ENCODE measurements around the gene CHST5.
"Not testable (repeated sequence)": the region's sequence is repeated elsewhere in the genome, so short reads cannot be mapped to it uniquely, and the experiment has no call there.

CHST5 gene

DNA sequence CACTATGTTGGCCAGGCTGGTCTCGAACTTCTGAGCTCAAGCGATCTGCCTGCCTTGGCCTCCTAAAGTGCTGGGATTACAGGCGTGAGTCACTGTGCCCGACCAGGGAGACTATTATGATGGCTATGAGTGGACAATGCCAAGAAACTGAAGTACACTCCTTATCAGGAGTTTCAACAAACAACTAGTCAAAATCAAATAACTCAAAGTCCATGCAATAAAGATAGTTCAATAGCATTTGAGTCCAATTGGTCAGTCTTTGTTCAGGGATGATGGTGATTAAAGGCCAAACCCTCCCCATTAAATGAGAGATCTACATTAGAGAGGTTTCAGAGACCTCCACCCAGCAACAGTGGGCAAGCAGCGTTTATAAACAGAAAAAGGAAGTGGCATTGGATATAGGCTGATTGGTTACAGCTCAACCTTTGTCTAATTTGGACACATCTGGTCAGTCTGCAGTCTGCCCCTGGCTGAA, 8.0 kb downstream of the CHST5 start:
- TF ChIP-seq, protein P1, sequence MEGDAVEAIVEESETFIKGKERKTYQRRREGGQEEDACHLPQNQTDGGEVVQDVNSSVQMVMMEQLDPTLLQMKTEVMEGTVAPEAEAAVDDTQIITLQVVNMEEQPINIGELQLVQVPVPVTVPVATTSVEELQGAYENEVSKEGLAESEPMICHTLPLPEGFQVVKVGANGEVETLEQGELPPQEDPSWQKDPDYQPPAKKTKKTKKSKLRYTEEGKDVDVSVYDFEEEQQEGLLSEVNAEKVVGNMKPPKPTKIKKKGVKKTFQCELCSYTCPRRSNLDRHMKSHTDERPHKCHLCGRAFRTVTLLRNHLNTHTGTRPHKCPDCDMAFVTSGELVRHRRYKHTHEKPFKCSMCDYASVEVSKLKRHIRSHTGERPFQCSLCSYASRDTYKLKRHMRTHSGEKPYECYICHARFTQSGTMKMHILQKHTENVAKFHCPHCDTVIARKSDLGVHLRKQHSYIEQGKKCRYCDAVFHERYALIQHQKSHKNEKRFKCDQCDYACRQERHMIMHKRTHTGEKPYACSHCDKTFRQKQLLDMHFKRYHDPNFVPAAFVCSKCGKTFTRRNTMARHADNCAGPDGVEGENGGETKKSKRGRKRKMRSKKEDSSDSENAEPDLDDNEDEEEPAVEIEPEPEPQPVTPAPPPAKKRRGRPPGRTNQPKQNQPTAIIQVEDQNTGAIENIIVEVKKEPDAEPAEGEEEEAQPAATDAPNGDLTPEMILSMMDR (IDR thresholded peaks at IDR 0.05; ENCODE audit: low read depth, low read length, missing control alignments) = no peak
- in situ Hi-C loops (cut with HindIII; ENCODE audit: low pct_ligation_motif_present, low sequenced_read_pairs) = no loop called here
- DNase-seq = no peak
- no peaks in the 10 kb centered on the region for H3K36me3 ChIP-seq (replicated peaks)
- H3K4me3 ChIP-seq (ENCODE audit: low read depth, low read length) = no peak overlapping the region
- no peak overlapping the region for H3K27ac ChIP-seq
- no peaks in the 10 kb centered on the region for H3K27me3 ChIP-seq (replicated peaks)

DNA sequence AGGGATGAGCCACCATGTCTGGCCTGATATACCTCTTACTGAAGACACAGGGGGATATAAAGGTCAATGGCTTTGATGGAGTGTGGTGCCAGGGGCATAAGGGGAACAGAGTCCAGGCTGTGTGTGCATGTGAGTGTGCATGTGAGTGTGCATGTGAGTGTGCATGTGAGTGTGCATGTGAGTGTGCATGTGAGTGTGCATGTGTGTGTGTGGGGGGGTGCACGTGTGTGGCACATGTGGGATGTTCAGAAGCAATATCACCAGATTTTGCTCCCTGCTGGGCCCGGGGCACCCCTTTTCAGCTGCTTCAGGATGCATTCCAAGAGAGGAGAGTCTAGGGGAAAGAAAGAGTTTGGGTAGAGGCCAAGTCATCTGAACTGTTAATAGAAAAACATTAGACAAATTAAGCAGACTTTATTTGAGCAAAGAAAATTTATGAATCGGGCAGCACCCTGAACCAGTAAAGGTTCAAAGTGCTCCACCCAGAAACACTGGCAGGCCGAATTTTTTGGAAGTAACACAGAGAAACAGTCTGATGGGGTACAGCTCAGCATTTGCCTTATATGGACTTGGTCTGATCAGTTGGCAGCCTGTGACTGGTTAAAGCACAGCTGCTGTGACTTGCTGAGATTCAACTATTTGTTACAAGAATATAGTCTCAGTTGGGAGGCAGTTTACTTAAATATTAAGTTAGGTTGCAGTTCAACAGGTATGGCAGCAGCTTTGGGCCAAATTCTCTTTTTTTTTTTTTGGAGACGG, 9.7 kb downstream of the CHST5 start:
- TF ChIP-seq, protein P1 (IDR thresholded peaks at IDR 0.05; ENCODE audit: low read depth, low read length, missing control alignments) = no peak
- in situ Hi-C loops (cut with HindIII; ENCODE audit: low pct_ligation_motif_present, low sequenced_read_pairs) = no loop called here
- DNase-seq = no peak
- no peak overlapping the region for H3K4me3 ChIP-seq (ENCODE audit: low read depth, low read length)
- no peaks in the 10 kb centered on the region for H3K27me3 ChIP-seq (replicated peaks)
- no peak overlapping the region for H3K27ac ChIP-seq
- H3K36me3 ChIP-seq (replicated peaks) = no peaks in the 10 kb centered on the region

DNA sequence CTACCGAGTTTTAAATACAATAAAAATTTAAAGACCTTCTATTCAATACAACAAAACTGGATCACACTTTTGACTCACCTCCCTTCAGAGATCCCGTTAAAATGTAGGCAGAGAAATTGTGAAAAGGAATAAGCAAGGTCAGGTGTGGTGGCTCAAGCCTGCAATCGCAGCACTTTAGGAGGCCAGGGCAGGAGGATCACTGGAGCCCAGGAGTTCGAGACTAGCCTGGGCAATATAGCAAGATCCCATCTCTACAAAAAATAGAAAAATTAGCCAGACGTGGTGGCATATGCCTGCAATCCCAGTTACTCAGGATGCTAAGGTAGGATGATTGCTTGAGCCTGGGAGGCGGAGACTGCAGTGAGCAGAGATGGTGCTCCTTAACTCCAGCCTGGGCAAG, 16.7 kb downstream of the CHST5 start:
- in situ Hi-C loops (cut with HindIII; ENCODE audit: low pct_ligation_motif_present, low sequenced_read_pairs) = no loop called here
- TF ChIP-seq, protein P1 (IDR thresholded peaks at IDR 0.05; ENCODE audit: low read depth, low read length, missing control alignments) = no peak
- H3K4me3 ChIP-seq (ENCODE audit: low read depth, low read length) = no peak overlapping the region
- H3K27ac ChIP-seq = no peak overlapping the region
- no peaks in the 10 kb centered on the region for H3K27me3 ChIP-seq (replicated peaks)
- DNase-seq = no peak
- H3K36me3 ChIP-seq (replicated peaks) = no peaks in the 10 kb centered on the region

DNA sequence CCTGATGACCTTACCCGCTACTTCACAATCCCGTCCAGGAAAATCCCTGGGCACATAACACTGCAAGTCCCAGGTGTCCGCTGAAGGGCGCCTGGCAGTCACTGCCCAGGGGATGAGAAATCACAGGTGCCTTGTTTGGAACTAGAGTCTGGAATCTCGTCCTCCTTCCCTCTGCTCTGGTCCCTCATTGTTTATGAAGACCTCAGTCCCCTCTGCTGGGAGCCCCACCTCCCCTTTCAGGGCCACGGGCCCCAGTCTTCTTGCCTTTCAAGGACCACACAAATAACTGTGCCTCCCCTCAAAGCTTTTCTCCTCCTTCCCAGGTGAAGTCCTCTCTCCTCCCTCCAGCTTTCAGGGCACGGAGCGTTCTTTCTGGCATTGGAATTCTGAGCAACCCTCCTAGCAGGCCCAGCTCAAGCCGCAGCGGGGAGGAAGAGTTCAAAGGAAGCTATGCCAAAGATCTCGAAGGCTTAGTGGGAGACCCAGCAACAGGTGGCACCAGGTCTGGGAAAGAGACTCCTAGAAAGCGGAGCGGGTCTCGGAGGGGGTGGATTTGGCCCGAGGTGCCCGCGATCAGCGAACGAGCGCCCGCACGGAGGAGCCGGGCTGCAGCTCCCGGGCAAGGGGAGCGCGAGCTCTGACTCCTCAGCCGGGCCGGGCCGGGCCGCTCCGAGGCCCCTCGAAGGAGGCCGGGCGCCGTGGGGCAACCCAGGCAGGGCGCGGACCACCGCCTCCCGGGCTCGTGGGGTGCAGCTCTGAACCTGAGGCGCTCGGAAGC, 19.5 kb downstream of the CHST5 start:
- DNase-seq; H3K27me3 ChIP-seq (replicated peaks); H3K36me3 ChIP-seq (replicated peaks); in situ Hi-C loops (cut with HindIII; ENCODE audit: low pct_ligation_motif_present, low sequenced_read_pairs): not testable (repeated sequence)
- Histone ChIP-seq H3K4me3 (ENCODE audit: low read depth, low read length) (peak overlapping the region; percentile 84), H3K27ac (peak overlapping the region; percentile 80)

DNA sequence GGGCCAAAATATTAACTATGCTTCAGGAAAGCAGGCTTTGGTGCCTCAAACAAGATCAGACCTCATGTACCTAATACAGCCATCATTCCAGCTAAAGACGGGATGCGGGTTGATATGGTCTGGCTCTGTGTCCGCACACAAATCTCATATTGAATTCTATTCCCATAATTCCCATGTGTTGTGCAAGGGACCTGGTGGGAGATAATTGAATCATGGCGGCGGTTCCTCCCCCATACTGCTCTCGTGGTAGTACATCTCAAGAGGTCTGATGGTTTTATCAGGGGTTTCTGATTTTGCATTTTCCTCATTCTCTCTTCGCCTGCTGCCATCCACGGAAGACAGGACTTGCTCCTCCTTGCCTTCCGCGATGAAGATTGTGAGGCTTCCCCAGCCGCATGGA, 21.6 kb downstream of the CHST5 start:
- Histone ChIP-seq H3K4me3 (ENCODE audit: low read depth, low read length) (no peak overlapping the region), H3K36me3 (replicated peaks) (no peaks in the 10 kb centered on the region), H3K27ac (no peak overlapping the region), H3K27me3 (replicated peaks) (no peaks in the 10 kb centered on the region)
- in situ Hi-C loops (cut with HindIII; ENCODE audit: low pct_ligation_motif_present, low sequenced_read_pairs) = no loop called here
- DNase-seq = no peak
- TF ChIP-seq, protein P1 (IDR thresholded peaks at IDR 0.05; ENCODE audit: low read depth, low read length, missing control alignments) = no peak

DNA sequence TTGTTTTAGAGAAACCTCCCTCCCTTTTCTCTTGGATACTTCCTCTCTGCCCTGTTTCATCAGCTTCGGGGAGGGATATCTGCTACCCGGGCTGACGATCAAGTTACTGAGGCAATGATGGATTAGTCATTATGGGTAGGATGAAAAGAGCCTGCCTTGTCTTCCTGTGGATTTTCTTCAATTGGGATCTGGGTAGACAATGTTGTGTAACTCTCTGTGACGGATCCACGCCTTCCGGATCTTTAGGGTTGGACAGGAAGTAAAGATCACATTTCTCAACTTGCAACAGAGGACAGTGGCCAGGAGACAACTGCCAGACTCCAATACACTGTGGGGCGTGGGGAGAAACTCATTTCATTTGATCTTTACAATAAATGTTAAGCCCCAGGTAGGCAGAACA, 29.3 kb downstream of the CHST5 start:
- H3K36me3 ChIP-seq (replicated peaks) = no peaks in the 10 kb centered on the region
- DNase-seq = peak; percentile 87
- TF ChIP-seq, protein P1 (IDR thresholded peaks at IDR 0.05; ENCODE audit: low read depth, low read length, missing control alignments) = no peak
- no peak overlapping the region for H3K4me3 ChIP-seq (ENCODE audit: low read depth, low read length)
- in situ Hi-C loops (cut with HindIII; ENCODE audit: low pct_ligation_motif_present, low sequenced_read_pairs) = no loop called here
- peak overlapping the region; percentile 80 for H3K27ac ChIP-seq
- no peaks in the 10 kb centered on the region for H3K27me3 ChIP-seq (replicated peaks)

Data from brain microvascular endothelial cell (primary cell).